ENCODE measurements around the gene SEZ6. TPM values are rescaled to one million over a fixed set of nuclear protein-coding genes. Genes with fewer than 3 reads are reported as not detected.

Gene SEZ6
- total RNA-seq, 2 experiments from 2014 or later: not detected

DNA sequence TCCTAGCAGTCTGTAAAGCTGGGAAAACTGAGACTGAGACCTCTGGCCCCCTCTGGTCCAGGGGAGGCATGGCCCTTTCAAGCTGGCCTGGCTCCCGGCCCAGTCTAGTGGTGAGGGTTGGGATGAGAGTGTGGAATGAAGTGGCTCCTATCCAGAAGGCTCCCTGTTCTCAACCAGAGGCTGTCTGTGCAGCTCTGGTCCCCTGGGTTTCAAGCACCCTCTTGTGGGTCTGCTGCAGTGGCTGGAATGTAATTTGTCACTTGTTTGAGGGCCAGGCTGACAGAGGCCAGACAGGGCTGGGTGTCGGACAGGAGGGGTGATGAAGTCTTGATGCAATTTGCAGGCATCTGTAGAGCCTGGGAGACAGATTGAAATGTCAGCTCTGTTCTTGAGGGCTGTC is 32.4 kb downstream of the SEZ6 start:
- Mint-ChIP-seq H3K36me3 (ENCODE audit: low read depth) (no peaks in the 10 kb centered on the region), H3K4me3 (no peak overlapping the region), H3K9me3 (no peaks in the 10 kb centered on the region), H3K27ac (no peak overlapping the region), H3K27me3 (peaks cover 13% of the 10 kb centered on the region), H3K4me1 (no peaks in the 10 kb centered on the region)
- POLR2A ChIA-PET: interaction anchor here (0.6 to 0.8 kb wide), 2 partner anchors 13 to 21 kb away, joined by 4 read pairs; no protein-coding TSS in a partner anchor
- CTCF ChIA-PET: interaction anchor here (0.7 to 1.6 kb wide), 4 partner anchors 8 to 144 kb away, joined by 3 to 9 read pairs (median 4); no protein-coding TSS in a partner anchor
- no peak for DNase-seq

- POLR2A ChIA-PET: no interaction called here
- Mint-ChIP-seq H3K4me3 (no peak overlapping the region), H3K27me3 (peaks cover 11% of the 10 kb centered on the region), H3K4me1 (no peaks in the 10 kb centered on the region), H3K36me3 (ENCODE audit: low read depth) (no peaks in the 10 kb centered on the region), H3K9me3 (no peaks in the 10 kb centered on the region), H3K27ac (no peak overlapping the region)
- CTCF ChIA-PET: interaction anchor here (0.5 to 1.6 kb wide), 3 partner anchors 145 to 400 kb away, joined by 3 to 6 read pairs (median 3); no protein-coding TSS in a partner anchor
- DNase-seq: no peak
Measured at GRCh38 chr17:28972437-28972836, 33.4 kb downstream of the SEZ6 start.

- H3K4me3 Mint-ChIP-seq: no peak overlapping the region
- DNase-seq: no peak
- POLR2A ChIA-PET: no interaction called here
- H3K36me3 Mint-ChIP-seq (ENCODE audit: low read depth): no peaks in the 10 kb centered on the region
- H3K27me3 Mint-ChIP-seq: peaks cover 11% of the 10 kb centered on the region
- H3K4me1 Mint-ChIP-seq: no peaks in the 10 kb centered on the region
- CTCF ChIA-PET: interaction anchor here (1.3 to 4.2 kb wide), 2 partner anchors 141 to 146 kb away, joined by 4 to 22 read pairs; no protein-coding TSS in a partner anchor
- no peaks in the 10 kb centered on the region for H3K9me3 Mint-ChIP-seq
- no peak overlapping the region for H3K27ac Mint-ChIP-seq
Measured at GRCh38 chr17:28970879-28971278, 35.0 kb downstream of the SEZ6 start.

GRCh38 chr17:28969706-28970393 is 36.0 kb downstream of the SEZ6 start:
- peaks cover 11% of the 10 kb centered on the region for H3K27me3 Mint-ChIP-seq
- no peaks in the 10 kb centered on the region for H3K4me1 Mint-ChIP-seq
- no peak overlapping the region for H3K27ac Mint-ChIP-seq
- no peak for DNase-seq
- no peaks in the 10 kb centered on the region for H3K9me3 Mint-ChIP-seq
- ChIA-PET POLR2A (no interaction called here), CTCF (interaction anchor here (4.2 kb wide), 1 partner anchor 147 kb away, joined by 22 read pairs; no protein-coding TSS in a partner anchor)
- no peak overlapping the region for H3K4me3 Mint-ChIP-seq
- H3K36me3 Mint-ChIP-seq (ENCODE audit: low read depth): no peaks in the 10 kb centered on the region

DNA sequence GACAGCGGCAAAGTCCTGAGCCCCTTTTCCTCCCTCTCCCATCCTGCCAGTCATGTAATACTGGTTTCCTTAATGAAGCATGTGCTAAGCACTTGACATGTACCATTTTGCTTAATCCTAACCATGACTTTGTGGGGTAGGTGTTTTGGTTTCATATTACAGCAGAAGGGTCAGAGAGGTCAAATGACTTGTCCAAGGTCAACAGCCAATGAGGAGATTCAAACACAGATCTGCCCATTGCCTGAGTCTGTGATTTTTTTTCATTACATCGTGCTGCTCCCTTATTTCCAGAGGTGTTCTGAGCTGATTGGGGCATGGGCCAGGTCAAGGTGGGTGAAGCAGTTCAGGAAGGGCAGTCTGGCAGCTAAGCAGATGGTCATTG is 36.9 kb downstream of the SEZ6 start:
- Mint-ChIP-seq H3K4me3 (no peak overlapping the region), H3K9me3 (no peaks in the 10 kb centered on the region), H3K27ac (no peak overlapping the region), H3K36me3 (ENCODE audit: low read depth) (no peaks in the 10 kb centered on the region), H3K4me1 (no peaks in the 10 kb centered on the region), H3K27me3 (peaks cover 13% of the 10 kb centered on the region)
- ChIA-PET CTCF (interaction anchor here (1.4 to 4.2 kb wide), 2 partner anchors 143 to 148 kb away, joined by 4 to 22 read pairs; no protein-coding TSS in a partner anchor), POLR2A (no interaction called here)
- DNase-seq: no peak

- DNase-seq: no peak
- CTCF ChIA-PET: interaction anchor here (1.2 to 4.2 kb wide), 3 partner anchors 144 to 181 kb away, joined by 3 to 22 read pairs (median 4); no protein-coding TSS in a partner anchor
Measured at GRCh38 chr17:28968231-28968913, 37.5 kb downstream of the SEZ6 start.

GRCh38 chr17:28967221-28968135 is 38.4 kb downstream of the SEZ6 start:
- ChIA-PET POLR2A (interaction anchor here (0.6 to 0.7 kb wide), 2 partner anchors 14 to 144 kb away, joined by 3 read pairs; no protein-coding TSS in a partner anchor), CTCF (interaction anchor here (1.2 to 4.2 kb wide), 3 partner anchors 145 to 182 kb away, joined by 3 to 22 read pairs (median 4); no protein-coding TSS in a partner anchor)
- no peaks in the 10 kb centered on the region for H3K4me1 Mint-ChIP-seq
- H3K4me3 Mint-ChIP-seq: no peak overlapping the region
- DNase-seq: no peak
- H3K27ac Mint-ChIP-seq: no peak overlapping the region
- no peaks in the 10 kb centered on the region for H3K36me3 Mint-ChIP-seq (ENCODE audit: low read depth)
- H3K27me3 Mint-ChIP-seq: peaks cover 22% of the 10 kb centered on the region
- no peaks in the 10 kb centered on the region for H3K9me3 Mint-ChIP-seq

More at GRCh38 chr17:28968231-28968913, 37.5 kb downstream of the SEZ6 start:
- H3K4me1 Mint-ChIP-seq: no peaks in the 10 kb centered on the region
- H3K4me3 Mint-ChIP-seq: no peak overlapping the region
- POLR2A ChIA-PET: interaction anchor here (0.6 to 0.7 kb wide), 2 partner anchors 13 to 144 kb away, joined by 3 read pairs; no protein-coding TSS in a partner anchor
- no peaks in the 10 kb centered on the region for H3K9me3 Mint-ChIP-seq
- no peak overlapping the region for H3K27ac Mint-ChIP-seq
- H3K36me3 Mint-ChIP-seq (ENCODE audit: low read depth): no peaks in the 10 kb centered on the region
- peaks cover 18% of the 10 kb centered on the region for H3K27me3 Mint-ChIP-seq

DNA sequence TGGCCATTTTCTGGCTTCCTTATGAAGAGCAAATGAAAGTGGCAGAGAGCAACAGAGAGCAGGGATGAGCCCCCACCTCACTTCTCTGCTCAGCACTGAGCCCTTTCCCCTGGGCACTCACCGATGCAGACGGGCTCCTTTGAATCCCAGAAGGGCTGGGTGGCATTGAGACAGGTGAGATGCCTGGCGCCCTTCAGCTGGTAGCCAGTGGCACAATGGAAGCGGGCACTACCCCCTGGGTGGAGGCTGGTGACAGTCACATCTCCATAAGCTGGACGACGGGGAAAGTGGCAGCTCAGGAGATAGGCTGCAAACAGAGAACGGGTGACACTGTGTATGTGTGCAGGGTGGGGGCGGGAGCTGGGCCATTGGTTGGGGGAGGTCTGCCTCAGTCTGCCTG is 42.0 kb downstream of the SEZ6 start:
- DNase-seq: no peak
- Mint-ChIP-seq H3K4me3 (no peak overlapping the region), H3K4me1 (no peaks in the 10 kb centered on the region), H3K27me3 (peaks cover 16% of the 10 kb centered on the region), H3K27ac (no peak overlapping the region), H3K9me3 (no peaks in the 10 kb centered on the region), H3K36me3 (ENCODE audit: low read depth) (no peaks in the 10 kb centered on the region)
- ChIA-PET POLR2A (interaction anchor here (0.9 to 1.2 kb wide), 2 partner anchors 153 to 176 kb away, joined by 3 read pairs; no protein-coding TSS in a partner anchor), CTCF (interaction anchor here (1.8 to 5.5 kb wide), 8 partner anchors 10 to 217 kb away, joined by 5 to 236 read pairs (median 12); partner anchors contain the start of genes MYO18A and PHF12)

DNA sequence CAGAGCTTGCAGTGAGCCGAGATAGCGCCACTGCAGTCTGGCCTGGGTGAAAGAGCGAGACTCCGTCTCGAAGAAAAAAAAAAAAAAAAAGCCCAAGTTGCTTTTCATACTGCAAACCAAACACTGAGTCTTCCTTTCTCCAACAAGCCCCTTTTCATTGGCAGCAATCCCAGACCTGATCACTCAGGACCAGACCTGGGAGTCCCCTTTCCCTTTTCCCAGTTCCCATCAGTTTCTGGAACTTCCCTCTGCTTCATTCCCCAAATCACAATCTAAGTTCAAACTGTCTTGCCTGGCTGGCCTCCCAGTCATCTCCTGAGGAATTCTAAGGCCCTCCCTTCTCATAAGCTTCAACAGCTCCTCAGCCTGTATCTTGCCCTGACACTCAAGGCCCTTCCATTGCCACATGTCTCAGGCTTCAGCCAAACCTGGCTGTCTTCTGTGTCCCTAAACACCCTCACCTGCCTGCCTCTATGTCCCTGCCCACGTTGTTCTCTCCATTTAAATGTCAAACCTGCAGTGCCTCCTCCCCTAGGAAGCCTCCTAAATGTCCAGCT is 42.7 kb downstream of the SEZ6 start:
- H3K36me3 Mint-ChIP-seq (ENCODE audit: low read depth): no peaks in the 10 kb centered on the region
- H3K4me3 Mint-ChIP-seq: no peak overlapping the region
- no peak overlapping the region for H3K27ac Mint-ChIP-seq
- DNase-seq: no peak
- H3K4me1 Mint-ChIP-seq: no peaks in the 10 kb centered on the region
- POLR2A ChIA-PET: no interaction called here
- H3K27me3 Mint-ChIP-seq: peaks cover 16% of the 10 kb centered on the region
- no peaks in the 10 kb centered on the region for H3K9me3 Mint-ChIP-seq
- CTCF ChIA-PET: interaction anchor here (3.4 to 5.5 kb wide), 4 partner anchors 10 to 161 kb away, joined by 14 to 236 read pairs (median 26); partner anchors contain the start of gene PHF12

- no peak for DNase-seq
- H3K9me3 Mint-ChIP-seq: no peaks in the 10 kb centered on the region
- no peaks in the 10 kb centered on the region for H3K36me3 Mint-ChIP-seq (ENCODE audit: low read depth)
- ChIA-PET CTCF (interaction anchor here (5.5 kb wide), 1 partner anchor 153 kb away, joined by 236 read pairs; no protein-coding TSS in a partner anchor), POLR2A (no interaction called here)
- H3K4me1 Mint-ChIP-seq: no peaks in the 10 kb centered on the region
- H3K27ac Mint-ChIP-seq: no peak overlapping the region
- H3K27me3 Mint-ChIP-seq: peaks cover 16% of the 10 kb centered on the region
- no peak overlapping the region for H3K4me3 Mint-ChIP-seq
Measured at GRCh38 chr17:28961391-28961790, 44.4 kb downstream of the SEZ6 start.

DNA sequence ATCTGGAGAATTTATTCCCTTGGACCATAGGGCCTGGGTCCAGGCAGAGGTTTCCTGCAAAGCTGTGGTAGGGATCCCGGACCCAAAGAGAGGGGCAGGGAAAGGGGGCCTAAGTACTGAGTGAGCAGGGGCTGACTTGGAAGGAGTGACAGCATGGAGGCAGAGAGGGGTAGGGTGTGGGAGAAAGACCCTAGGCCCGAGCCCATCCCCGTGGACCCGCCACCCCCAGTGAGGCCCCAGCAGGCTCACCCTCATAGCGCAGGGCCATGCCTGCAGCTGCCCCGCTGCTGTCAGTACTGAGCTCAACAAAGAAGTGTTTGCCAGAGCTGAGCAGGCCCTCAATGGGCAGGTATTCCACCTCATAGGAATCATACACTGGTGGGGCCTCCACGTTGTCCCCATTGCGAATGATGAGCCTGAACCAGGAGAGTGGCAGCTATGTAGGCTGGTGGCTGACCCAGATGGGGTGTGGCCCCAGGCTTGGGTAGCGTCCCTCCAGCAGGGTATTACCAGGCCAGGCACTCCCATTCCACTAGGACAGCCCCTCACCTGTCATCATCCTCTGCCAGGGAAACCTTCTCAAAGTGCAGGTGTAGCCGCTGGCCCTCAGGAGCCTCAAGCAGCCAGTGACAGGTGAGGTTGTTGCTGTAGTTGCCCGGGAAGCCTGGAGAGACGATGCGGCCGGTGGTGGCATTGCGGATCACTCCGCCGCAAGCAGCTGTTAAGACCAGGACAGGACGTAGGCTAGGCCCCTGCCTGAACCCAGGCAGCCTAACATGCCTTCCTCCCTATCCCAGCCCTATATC is 45.4 kb downstream of the SEZ6 start:
- Mint-ChIP-seq H3K9me3 (no peaks in the 10 kb centered on the region), H3K27me3 (peaks cover 16% of the 10 kb centered on the region), H3K4me3 (no peak overlapping the region), H3K36me3 (ENCODE audit: low read depth) (no peaks in the 10 kb centered on the region), H3K27ac (no peak overlapping the region), H3K4me1 (no peaks in the 10 kb centered on the region)
- ChIA-PET POLR2A (no interaction called here), CTCF (no interaction called here)
- DNase-seq: no peak

Data from activated CD4-positive, alpha-beta memory T cell treated with anti-CD3 and anti-CD28 coated beads, Interleukin-2, amount 10 ng/mL, durations not matched to agents 7 days and 5 days (primary cell).